ENCODE results near the gene EHMT1.
"Not testable (repeated sequence)": the region's sequence is repeated elsewhere in the genome, so short reads cannot be mapped to it uniquely, and the experiment has no call there.

Gene EHMT1

DNA sequence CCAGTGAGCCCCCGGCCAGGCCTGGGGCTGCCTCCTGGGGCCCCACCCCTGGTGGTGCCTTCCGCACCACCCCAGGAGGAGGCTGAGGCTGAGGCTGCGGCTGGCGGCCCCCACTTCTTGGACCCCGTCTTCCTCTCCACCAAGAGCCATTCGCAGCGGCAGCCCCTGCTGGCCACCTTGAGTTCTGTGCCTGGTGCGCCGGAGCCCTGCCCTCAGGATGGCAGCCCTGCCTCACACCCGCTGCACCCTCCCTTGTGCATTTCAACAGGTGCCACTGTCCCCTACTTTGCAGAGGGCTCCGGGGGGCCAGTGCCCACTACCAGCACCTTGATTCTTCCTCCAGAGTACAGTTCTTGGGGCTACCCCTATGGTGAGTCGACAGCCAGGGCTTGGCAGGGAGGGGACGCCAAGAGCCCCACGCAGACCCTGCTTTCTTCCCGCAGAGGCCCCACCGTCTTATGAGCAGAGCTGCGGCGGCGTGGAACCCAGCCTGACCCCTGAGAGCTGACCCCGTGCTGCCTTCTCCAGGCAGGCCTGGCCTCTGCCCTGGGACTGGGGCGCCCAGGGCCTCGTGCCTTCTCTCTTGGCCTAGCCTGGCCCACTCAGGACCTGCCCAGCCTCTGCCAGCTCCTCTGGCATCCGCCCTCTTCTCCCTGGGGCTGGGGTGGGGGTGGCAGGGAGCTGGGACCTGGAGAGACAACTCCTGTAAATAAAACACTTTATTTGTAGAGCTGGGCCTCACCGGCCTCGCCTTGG is 4.0 kb upstream of the EHMT1 start:
- in situ Hi-C loops (cut with MboI; ENCODE audit: low sequenced_read_pairs) = no loop called here

DNA sequence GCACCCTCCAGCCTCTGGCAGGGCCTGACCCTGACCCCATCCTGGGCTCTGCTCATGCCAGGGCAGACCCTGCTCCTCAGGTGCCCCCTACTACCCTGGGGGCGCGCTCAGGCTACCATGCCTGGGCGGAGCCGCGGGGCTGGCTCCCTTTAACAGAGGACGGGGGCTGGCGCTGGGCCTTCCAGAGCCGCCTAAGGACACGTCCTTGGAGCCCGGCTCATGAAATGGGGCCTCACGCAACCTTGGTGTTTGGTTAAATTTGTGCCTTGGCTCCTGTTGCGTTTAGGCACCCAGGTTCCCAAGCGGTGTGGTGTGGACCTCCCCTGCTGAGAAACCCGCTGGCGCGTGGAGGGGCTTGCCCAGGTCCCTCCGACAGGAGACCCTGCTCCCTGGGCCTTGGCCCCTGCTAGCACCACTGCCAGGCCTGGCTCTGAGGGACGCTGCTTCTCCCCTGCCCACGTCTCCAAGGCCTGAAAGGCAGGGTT is 3.4 kb upstream of the EHMT1 start:
- in situ Hi-C loops (cut with MboI; ENCODE audit: low sequenced_read_pairs) = no loop called here

DNA sequence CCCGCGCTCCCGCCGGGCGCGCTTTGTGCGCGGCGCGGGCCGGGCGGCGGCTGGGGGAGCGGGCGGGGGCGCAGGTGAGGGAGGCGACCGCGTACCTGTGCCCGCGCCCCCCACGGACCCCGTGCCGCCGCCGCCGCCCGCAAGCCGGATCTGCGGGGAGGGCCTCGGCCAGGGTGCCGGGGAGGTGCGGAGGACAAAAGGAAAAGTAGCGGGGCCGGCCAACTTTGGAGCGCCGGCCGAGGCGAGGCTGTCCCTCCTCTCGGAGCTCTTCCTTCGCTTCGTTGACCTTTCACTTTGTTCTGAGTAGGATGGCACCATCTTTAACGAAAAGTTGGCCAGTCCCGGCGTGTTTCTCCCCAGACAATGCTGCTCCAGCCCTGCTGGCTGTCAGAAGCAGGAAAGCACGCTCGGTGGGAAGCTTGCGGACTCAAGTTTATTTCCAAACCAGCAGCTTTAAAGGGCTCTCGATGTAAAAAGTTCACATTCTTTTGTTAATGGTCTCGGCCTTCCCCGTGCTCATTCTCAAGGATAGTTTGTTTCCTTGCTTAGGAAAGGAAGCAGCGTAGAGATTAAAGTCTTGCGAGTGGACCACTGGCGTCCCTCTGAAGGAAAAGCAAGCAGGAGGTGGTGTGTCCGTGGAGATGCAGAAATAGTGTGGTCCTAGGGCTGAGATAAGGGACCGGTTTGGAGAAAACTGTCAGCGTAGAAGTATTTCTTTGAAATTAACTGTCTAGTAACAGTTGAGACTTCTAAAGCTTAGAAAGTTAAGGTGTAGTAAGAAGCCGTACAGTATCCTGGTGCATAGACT is 639 bp downstream of the EHMT1 start:
- in situ Hi-C loops (cut with MboI; ENCODE audit: low sequenced_read_pairs) = no loop called here

DNA sequence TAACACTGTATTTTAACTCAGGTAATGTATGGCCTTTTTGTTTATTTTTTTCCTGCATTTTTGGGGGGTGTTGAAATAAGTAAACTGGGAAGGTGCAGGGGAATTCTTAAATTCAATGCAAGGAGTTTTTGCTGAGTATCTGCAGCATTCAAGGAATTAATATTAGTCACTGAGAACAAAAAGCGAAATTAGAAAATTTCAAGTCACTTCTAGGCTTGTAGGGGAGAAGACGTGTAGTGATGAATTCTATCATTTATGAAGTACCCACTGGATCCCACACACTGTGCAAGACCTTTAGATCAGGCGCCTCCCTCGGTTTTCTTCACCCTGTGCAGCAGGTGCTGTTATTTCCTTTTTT is 1.2 kb downstream of the EHMT1 start:
- in situ Hi-C loops (cut with MboI; ENCODE audit: low sequenced_read_pairs) = no loop called here

DNA sequence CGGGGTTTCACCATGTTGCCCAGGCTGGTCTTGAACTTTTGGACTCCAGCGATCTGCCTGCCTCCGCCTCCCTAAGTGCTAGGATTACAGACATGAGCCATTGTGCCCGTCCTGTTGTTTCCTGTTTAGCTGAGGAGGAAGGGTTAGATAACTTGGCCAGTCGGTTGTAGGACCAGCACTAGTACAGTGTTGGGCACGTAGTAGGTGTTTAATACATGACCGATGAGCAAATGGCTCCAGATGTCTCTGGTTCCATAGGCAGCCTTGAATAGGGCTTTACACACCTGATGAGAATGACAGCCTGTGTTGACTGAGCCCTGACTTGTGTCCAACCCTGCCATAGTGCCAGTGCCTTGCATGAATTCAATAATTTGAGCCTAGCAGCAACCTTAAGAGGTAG is 1.8 kb downstream of the EHMT1 start:
- in situ Hi-C loops (cut with MboI; ENCODE audit: low sequenced_read_pairs) = no loop called here

DNA sequence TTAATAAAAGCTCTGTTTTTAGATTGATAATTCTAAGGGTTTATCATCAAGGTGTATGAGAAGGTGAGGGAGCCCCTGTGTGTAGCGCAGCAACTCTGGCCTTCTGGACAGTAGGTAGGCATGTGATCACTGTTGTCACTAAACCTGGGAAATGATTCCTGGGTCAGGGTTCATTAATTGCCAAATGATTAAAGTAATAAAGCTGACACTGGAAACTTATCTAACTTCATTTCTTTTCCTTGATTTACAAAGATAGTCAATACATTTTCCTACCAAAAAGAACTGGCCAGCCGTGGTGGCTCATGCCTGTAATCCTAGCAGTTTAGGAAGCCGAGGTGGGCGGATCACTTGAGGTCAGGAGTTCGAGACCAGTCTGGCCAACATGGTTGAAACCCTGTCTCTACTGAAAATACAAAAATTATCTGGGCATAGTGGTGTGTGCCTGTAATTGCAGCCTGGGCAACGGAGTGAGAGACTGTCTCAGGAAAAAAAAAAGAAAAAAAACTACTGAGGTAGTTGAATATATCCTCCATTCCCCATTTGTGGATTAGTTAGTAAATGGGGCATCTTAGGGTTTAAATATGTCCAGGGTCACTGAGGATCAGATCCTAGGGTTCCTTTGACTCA is 2.4 kb downstream of the EHMT1 start:
- in situ Hi-C loops (cut with MboI; ENCODE audit: low sequenced_read_pairs) = no loop called here

DNA sequence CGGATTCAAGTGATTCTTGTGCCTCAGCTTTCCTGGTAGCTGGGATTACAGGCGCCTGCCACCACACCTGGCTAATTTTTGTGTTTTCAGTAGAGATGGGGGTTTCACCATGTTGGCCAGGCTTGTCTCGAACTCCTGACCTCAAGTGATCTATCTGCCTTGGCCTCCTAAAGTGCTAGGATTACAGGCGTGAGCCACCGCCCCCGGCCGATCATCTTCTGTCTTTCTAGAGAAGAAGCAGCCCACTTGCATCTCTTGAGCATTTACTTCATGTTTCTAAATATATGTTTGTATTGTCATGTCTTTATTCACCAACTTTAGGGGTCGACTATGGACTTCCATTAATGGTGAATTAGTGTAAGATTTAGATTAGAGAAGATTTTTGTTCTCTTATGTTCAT is 3.4 kb downstream of the EHMT1 start:
- in situ Hi-C loops (cut with MboI; ENCODE audit: low sequenced_read_pairs) = not testable (repeated sequence)

DNA sequence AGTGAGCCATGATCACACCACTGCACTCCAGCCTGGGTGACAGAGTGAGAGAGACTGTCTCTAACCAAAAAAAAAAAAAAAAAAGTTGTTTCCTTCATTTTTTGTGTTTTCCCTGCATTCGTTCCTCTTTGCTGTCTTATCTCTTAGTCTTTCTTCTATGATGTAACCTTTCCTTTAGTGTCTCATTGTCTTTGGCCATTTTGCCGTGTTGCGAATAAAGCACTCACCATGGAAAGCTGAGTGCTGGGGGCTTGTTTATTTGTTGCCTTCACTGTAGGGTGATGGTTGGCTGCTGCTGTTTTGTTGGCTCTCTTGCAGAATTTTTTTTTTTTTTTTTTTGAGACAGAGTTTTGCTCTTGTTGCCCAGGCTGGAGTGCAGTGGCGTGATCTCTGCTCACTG is 7.7 kb downstream of the EHMT1 start:
- in situ Hi-C loops (cut with MboI; ENCODE audit: low sequenced_read_pairs) = no loop called here

DNA sequence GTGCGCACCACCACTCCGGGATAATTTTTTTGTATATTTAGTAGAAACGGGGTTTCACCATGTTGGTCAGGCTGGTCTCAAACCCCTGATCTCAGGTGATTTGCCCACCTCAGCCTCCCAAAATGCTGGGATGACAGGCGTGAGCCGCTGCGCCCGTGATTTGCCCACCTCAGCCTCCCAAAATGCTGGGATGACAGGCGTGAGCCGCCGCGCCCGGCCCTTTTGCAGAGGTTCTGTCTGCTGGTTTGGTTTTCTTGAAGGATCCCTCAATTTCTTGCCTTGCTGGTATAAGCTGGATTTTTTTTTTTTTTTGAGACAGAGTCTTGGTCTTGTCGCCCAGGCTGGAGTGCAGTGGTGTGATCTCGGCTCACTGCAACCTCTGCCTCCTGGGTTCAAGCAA is 8.6 kb downstream of the EHMT1 start:
- in situ Hi-C loops (cut with MboI; ENCODE audit: low sequenced_read_pairs) = not testable (repeated sequence)

DNA sequence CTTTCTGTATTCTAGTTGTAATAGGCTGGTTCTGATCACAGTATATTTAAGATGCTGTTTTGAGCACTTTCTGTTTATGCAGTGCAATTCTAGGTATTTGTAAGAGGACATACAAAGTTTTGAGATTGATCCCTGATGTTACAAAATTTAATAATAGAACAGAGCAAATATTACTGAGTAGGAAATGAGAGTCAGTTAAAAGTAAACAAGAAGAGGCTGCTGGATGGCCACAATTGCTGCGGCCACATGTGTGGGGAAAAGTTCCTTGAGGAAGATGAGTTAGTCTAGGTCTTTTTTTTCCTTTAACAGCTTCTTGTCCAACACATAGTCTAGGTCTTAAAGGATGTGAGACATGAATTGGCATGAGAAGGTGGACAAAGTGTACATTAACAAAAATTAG is 11.3 kb downstream of the EHMT1 start:
- in situ Hi-C loops (cut with MboI; ENCODE audit: low sequenced_read_pairs) = no loop called here

DNA sequence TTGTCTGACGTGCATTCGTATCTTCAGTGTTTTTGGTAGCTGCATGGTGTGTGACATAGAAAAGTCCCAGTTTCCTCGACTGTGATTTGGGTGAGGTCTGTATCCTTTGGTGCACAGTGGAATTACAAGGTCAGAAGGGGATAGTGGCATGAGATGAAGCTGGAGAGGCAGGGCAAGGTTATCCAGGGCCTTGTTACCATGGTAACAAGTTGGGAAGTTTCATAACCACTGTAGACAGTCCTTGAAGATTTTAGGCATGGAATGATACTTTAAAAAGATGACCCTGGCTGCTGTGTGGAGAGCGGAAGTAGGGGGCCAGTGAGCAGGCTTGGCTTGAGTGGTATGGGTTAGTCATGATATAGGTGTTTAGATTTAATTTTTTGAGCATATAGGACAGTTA is 11.9 kb downstream of the EHMT1 start:
- in situ Hi-C loops (cut with MboI; ENCODE audit: low sequenced_read_pairs) = no loop called here

DNA sequence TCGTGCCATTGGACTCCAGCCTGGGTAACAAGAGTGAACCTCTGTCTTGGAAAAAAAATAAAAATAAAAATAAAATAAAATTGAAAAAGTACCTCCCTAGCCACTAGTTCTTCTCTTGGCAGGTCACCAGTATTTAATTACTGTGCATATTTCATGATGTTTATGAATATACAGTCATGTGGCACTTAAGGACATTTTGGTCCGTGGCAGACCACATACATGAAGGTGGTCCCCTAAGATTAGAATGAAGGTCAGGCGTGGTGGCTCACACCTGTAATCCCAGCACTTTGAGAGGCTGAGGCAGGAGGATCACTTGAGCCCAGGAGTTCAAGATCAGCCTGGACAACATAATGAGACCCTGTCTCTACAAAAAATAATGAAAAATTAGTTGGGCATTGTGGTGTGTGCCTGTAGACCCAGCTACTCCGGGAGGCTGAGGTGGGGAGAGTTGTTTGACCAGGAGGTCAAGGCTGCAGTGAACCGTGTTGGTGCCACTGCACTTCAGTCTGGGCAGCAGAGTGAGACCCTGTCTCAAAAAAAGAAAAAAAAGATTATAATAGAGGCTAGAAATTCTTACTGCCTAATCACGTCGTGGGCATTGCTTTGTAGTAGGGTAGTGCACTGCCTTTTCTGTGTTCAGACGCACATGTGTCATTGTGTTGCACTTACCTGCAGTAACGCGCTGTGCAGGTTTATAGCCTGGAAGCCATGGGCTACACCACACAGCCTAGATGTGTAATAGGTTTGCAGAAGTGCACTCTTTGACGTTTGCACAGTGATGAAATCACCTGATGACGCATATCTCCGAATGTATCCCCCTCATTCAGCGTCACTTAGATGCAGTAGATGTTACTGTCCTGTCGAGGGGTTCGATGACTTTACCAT is 12.8 kb downstream of the EHMT1 start:
- in situ Hi-C loops (cut with MboI; ENCODE audit: low sequenced_read_pairs) = no loop called here

DNA sequence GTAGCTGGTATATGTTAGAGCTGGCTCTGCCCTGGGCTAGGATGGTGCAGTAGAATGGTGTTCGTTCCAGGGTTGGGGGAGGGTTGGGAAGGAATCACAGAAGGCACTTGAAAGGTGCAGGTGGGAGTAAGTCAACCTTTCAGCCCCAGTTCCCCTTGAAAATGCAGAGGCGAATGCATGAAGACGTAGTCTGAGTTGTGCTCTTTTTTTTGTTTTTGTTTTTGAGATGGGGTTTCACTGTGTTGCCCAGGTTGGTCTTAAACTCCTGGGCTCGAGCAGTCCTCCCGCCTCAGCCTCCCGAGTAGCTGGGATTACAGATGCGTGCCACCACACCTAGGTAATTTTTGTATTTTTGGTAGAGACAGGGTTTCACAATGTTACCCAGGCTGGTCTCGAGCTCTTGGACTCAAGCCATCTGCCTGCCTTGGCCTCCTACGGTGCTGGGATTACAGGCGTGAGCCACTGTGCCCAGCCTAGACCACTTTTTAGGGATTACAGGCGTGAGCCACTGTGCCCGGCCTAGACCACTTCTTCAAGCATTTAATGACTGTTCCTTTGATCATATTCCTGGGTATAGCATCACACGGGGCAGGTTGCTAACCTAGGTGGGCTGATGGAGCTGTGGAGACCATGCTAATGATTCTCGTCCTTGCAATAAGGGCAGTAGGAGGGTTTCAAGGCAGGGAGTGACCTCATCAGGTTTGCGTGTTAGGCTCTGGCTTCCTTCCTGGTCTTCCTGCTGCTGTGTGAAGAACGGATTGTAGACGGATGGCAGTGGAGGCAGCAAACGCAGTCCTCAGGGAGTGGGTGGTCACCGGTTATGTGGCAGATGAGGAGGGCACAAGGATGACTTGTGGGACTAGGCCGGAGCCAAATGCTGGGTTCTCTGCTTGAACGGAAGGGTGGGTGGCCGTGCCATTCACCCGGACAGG is 13.7 kb downstream of the EHMT1 start:
- in situ Hi-C loops (cut with MboI; ENCODE audit: low sequenced_read_pairs) = no loop called here

DNA sequence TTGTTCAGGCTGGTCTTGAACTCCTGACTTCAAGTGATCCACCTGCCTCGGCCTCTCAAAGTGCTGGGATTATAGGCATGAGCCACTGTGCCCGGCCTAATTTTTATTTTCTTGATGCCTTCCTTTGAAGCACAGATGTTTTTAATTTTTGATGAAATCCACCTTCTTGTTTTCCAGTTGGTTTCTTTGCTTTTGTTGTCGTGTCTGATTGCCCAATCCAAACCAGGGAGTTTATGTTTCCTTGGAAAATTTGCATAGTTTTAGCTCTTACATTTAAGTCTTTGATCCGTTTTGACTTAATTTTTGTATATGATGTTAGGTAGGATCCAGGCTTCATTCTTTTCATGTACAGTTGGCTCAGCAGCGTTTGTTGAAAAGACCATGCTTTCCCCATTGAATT is 15.2 kb downstream of the EHMT1 start:
- in situ Hi-C loops (cut with MboI; ENCODE audit: low sequenced_read_pairs) = no loop called here

DNA sequence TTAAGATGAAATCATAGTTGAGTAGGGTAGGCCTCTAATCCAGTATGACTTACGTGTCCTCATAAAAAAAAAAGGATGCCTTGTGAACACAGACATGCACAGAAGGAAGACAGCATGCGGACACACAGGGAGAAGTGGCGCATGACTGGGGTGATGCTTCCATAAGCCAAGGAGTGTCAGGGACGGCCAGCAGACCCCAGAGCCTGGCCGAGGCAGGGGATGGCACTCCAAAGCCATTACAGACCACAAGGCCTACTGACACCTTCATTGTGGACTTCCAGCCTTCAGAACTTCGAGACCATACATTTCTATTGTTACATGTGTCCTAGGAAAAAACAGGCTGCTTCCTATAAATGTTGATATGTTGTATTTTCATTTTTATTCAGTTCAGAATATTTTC is 19.9 kb downstream of the EHMT1 start:
- in situ Hi-C loops (cut with MboI; ENCODE audit: low sequenced_read_pairs) = no loop called here

DNA sequence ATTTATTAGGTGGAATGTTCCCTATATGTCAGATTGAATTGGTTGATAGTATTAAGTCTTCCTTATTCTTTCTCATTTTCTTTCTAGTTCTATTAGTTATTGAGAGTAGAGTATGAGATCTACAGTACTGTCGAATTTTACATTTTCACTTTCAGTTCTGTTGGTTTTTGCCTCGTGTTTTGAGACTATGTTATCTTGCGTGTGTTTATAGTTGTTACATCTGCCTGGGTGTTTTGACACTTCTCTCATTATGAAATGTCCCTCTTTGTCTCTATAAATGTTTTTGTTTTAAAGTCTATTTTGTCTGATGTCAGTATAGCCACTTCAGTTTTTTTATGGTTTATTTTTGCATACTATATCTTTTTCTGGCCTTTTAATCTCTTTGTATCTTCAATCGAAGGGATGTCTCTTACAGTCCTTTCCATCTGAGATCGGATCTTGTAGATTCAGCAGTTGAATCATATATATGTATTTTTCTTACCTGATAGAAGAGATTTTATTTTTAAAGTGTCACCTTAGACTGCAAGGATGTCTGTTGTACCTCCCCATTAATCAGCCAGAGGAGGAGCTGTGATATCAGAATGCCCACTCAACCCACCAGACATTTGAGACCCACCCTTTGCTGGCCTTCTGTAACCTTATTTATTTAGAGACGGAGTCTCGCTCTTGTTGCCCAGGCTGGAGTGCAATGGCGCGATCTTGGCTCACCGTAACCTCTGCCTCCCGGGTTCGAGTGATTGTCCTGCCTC is 20.7 kb downstream of the EHMT1 start:
- in situ Hi-C loops (cut with MboI; ENCODE audit: low sequenced_read_pairs) = no loop called here

DNA sequence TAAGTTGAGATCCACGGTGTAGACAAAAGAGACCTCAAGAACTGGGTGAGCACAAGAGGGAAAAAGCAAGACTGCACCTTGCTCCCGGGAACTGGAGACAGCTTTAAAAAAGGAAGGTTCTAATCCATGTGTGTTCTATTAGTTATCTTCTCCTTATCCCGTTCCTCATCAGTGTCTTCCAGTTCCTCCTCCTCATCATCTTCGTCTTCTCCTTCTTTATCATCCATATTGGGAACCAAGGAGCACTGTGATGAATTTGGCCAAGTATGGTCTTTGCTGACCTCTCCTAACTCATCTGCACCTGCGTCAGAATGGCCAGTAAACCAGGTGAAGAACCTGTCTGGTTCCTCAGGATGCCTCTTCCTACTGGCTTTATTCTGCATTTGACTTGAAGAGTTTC is 22.1 kb downstream of the EHMT1 start:
- in situ Hi-C loops (cut with MboI; ENCODE audit: low sequenced_read_pairs) = no loop called here

DNA sequence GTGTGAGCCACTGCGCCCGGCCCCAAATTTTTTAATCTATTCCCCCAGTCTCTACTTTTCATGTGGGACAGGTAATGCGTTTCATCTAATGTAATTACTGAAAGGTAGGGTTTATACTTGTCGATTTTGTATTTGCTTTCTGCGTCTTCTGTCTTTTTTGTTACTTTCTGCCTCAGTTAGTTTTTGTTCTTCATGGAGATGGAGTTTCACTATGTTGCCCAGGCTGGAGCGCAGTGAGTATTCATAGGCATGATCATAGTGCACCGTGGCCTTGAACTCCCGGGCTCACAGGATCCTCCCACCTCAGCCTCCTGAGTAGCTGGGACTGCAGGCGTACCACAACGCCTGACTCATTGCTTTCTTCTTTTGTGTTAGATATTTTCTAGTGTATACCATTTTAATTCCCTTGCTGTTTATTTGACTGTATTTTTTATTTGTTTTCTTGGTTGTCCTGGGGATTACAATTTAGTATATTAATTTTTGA is 23.4 kb downstream of the EHMT1 start:
- in situ Hi-C loops (cut with MboI; ENCODE audit: low sequenced_read_pairs) = no loop called here

DNA sequence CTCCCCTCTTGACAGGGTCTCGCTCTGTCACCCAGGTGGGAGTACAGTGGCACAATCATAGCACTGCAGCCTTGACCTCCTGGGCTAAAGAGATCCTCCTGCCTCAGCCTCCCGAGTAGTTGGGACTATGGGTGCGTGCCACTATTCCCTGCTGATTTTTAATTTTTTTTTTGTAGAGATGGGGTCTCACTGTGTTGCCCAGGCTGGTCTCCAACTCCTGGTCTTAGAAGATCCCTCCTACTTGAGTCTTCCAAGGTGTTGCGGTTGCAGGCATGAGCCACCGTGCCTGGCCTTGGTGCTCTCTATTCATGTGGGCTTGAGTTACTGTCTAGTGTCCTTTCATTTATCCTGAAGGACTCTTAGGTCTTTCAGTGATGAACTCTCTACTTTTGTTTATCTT is 24.1 kb downstream of the EHMT1 start:
- in situ Hi-C loops (cut with MboI; ENCODE audit: low sequenced_read_pairs) = no loop called here
